Spleen (tissue), 11 donors: ENCODE data around the gene SELENOO. TPM values are rescaled to one million over a fixed set of nuclear protein-coding genes. Genes with fewer than 3 reads are reported as not detected.
A peak's percentile ranks its signal among the peaks of the same experiment; 100 is the strongest.

Experiments
- DNase-seq: peaks from one replicate; pipeline ENCODE4 v3.0.0-alpha.2; 2020
- H3K27ac ChIP-seq, 8 donors: fragments of 200-600 bp; sonication (generic) in 7 of 8; 1 replicate in 4 of 8; 2 replicates in 4 of 8; pipeline versions ENCODE4 v1.5.0 to v1.8.0; 2016 to 2021; ENCODE audit warnings: inconsistent platforms in 4 of 8, mild to moderate bottlenecking in 4 of 8, moderate library complexity in 1 of 8
- H3K27me3 ChIP-seq, 7 donors: fragments of 200-600 bp; sonication (generic) in 6 of 7; replicated peaks in 1 of 7; 1 replicate in 4 of 7; 2 replicates in 3 of 7; pipeline versions ENCODE4 v1.5.0 to v1.8.0; 2016 to 2021; ENCODE audit warnings: inconsistent platforms in 3 of 7, mild to moderate bottlenecking in 1 of 7
- H3K36me3 ChIP-seq, 6 donors: fragments of 200-600 bp; sonication (generic) in 5 of 6; 1 replicate in 4 of 6; 2 replicates in 2 of 6; pipeline versions ENCODE4 v1.5.0 to v1.8.0; 2016 to 2021; ENCODE audit warnings: inconsistent platforms in 2 of 6
- H3K4me1 ChIP-seq, 6 donors: fragments of 200-600 bp; sonication (generic) in 5 of 6; 1 replicate in 3 of 6; 2 replicates in 3 of 6; pipeline versions ENCODE4 v1.5.0 to v1.8.0; 2016 to 2021; ENCODE audit warnings: inconsistent platforms in 3 of 6
- H3K4me3 ChIP-seq, 8 donors: fragments of 200-600 bp; sonication (generic) in 7 of 8; 1 replicate in 4 of 8; 2 replicates in 4 of 8; pipeline versions ENCODE4 v1.5.0 to v1.8.0; 2016 to 2021; ENCODE audit warnings: inconsistent platforms in 4 of 8, mild to moderate bottlenecking in 4 of 8, moderate library complexity in 2 of 8
- H3K9me3 ChIP-seq, 8 donors: fragments of 200-600 bp; sonication (generic) in 7 of 8; 1 replicate in 4 of 8; 2 replicates in 4 of 8; pipeline versions ENCODE4 v1.5.0 to v1.8.0; 2016 to 2021; ENCODE audit warnings: inconsistent platforms in 4 of 8
- POLR2A ChIP-seq, 3 donors: fragments of 450-650 bp; IDR thresholded peaks; one replicate each; pipeline ENCODE4 v1.5.1; 2017; ENCODE audit warnings: antibody characterized with exemption in 3 of 3, mild to moderate bottlenecking in 1 of 3
- POLR2AphosphoS5 ChIP-seq, 3 donors: sonication (generic); formaldehyde crosslinking; IDR thresholded peaks; one replicate each; pipeline ENCODE4 v1.5.1; 2017; ENCODE audit warnings: antibody characterized with exemption in 3 of 3
- WGBS, 5 donors: extraction: QIAGEN DNeasy Blood & Tissue Kit in 3 of 5; methylation state at CpG; one replicate each; pipeline versions ENCODE4 v1.1.5 to v1.1.7; 2013 to 2018; 5-methylcytosine and 5-hydroxymethylcytosine counted together
- intact Hi-C: fragments of 100-400 bp; cut with DNase I; formaldehyde crosslinking; loops from one replicate; pipeline ENCODE4 v1.15.0; 2023; ENCODE audit warnings: low total_unique reads
- polyA plus RNA-seq, 3 donors: library from polyadenylated mRNA; stranded (reverse); fragments of 200-250 nt; gene quantifications; one replicate each; pipeline ENCODE4 v1.2.1, GENCODE V29; 2013
- total RNA-seq, 7 donors: library from RNA; depleted of rRNA in 3 of 7; stranded (reverse); fragments of >200 nt in 3 of 7; fragmentation: NEBNext Ultra II Directional in 4 of 7; extraction: Animal tissue kit (Norgen Biotek cat#: 25700) in 4 of 7; gene quantifications; one replicate each; pipeline versions ENCODE4 v1.1.0 to v1.2.1, GENCODE V29; 2016 to 2021
- TF ChIP-seq, protein P1 (sequence below), 11 experiments: fragments of 200-600 bp in 7 of 11; fragments of 450-650 bp in 4 of 11; sonication (generic) in 4 of 11; IDR thresholded peaks in 8 of 11; conservative IDR thresholded peaks in 3 of 11; 1 replicate in 7 of 11; 2 replicates in 4 of 11; pipeline versions ENCODE4 v1.4.0 to v1.8.0; 2016 to 2021; ENCODE audit warnings: antibody characterized with exemption in 11 of 11, inconsistent platforms in 4 of 11, mild to moderate bottlenecking in 1 of 11
- donor health status: healthy with polysubstance abuse.
- donor health status: DM: no; HTN: no; CAD: no; lungs with moderate emphysema.
- donor health status: DM: no; HTN: no; CAD: no.
- donor health status: Bipolar disorder and iron deficiency.
- donor health status: healthy.
- donor health status: DM: no; HTN: no; CAD: no.
- donor health status: DM: yes; HTN: yes; CAD: no.

Gene SELENOO
- total and polyA plus RNA-seq, 10 donors: 25.4 to 70.8 (median 29.5) TPM

DNA sequence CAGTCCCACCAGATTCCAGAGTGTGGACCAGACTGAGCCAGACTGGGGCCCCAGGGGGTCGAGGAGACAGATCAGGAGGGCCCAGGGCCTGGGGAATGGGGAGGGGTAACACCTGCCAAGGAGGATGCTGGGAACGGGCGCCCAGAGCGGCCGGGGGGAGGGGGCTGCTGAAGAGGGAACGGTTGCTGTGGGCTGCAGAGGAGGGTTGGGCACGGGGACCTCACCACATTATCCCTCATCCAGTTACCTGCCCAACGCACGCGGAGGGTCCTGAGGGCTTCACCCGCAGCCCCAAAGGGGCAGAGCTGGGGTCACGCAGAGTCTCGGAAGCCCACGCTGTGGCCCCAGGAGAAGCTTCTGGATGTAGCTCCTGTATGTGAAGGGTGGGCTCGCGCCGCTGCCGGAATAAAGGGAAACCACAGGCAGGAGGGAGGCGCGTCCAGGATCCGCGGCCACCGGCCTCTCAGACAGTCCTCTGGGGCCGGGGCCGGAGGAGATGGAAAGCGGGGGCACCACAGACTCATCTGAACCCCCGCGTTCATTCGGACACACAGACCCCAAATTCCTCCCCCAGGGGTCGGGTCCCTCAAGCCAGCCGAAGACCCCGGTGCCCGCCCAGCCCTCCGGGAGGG lies 866 bp upstream of the SELENOO start:
- peak; percentile 85 for DNase-seq
- H3K27ac ChIP-seq: peak overlapping the region; percentile 69 to 95 (median 88)
- 6 to 12% (median 11%) methylated on average over 17 to 34 of the region's 34 CpGs for WGBS, 5 donors
- no peaks in the 10 kb centered on the region for H3K27me3 ChIP-seq
- peaks cover 12 to 82% (median 40%) of the 10 kb centered on the region in 6 donors for H3K4me1 ChIP-seq
- TF ChIP-seq POLR2A (IDR thresholded peaks at IDR 0.05): no peak
- peak in 1 of 3 donors; percentile 63 for TF ChIP-seq POLR2AphosphoS5 (IDR thresholded peaks at IDR 0.05)
- intact Hi-C loops: no loop called here
- H3K9me3 ChIP-seq: no peaks in the 10 kb centered on the region
- H3K36me3 ChIP-seq: peaks cover 0 to 68% (median 31%) of the 10 kb centered on the region in 6 donors
- peak overlapping the region; percentile 69 to 93 (median 75) for H3K4me3 ChIP-seq

DNA sequence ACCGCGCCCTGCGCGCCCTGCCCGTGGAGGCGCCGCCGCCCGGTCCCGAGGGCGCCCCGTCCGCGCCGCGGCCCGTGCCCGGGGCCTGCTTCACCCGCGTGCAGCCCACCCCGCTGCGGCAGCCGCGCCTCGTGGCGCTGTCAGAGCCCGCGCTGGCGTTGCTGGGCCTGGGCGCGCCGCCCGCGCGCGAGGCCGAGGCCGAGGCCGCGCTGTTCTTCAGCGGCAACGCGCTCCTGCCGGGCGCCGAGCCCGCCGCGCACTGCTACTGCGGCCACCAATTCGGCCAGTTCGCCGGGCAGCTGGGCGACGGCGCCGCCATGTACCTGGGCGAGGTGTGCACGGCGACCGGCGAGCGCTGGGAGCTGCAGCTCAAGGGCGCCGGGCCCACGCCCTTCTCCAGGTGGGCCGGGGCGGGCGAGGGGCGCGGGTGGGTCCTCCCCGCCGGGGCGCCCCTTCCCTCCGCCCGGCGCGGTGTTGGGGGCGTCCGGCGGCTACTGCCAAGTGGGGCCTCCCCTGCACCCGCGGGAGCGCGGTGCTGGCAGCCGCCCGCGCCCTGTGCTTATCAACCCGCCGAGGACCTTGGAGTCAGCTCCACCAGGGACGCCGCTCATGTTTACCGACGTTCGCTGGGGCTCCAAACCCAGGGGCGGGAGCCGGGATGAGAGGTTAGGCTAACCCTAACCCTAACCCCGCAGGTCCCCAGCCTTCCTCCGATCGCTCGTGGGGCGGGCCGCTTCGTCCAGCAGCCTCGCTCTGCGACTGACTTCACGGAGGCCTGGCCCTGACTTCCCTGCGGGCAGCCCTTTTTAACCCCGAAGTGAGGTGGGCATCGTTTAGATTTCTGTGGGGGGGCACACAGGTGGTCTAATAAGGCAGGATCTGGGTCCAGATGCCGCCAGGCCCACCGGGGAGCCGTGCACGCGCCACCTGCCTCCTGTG lies 649 bp downstream of the SELENOO start:
- peak; percentile 87 for DNase-seq
- WGBS, 5 donors: 2 to 38% (median 4%) methylated on average over 6 to 115 of the region's 115 CpGs
- Histone ChIP-seq H3K27me3 (no peaks in the 10 kb centered on the region), H3K9me3 (no peaks in the 10 kb centered on the region), H3K36me3 (peaks cover 0 to 68% (median 27%) of the 10 kb centered on the region in 6 donors), H3K4me3 (peak overlapping the region; percentile 69 to 93 (median 75)), H3K27ac (peak overlapping the region in 7 of 8 donors; percentile 82 to 95 (median 91)), H3K4me1 (peaks cover 12 to 84% (median 42%) of the 10 kb centered on the region in 6 donors)
- intact Hi-C loops: no loop called here
- TF ChIP-seq POLR2A (IDR thresholded peaks at IDR 0.05): no peak
- peak in 2 of 3 donors; percentile 9 to 21 for TF ChIP-seq POLR2AphosphoS5 (IDR thresholded peaks at IDR 0.05)

DNA sequence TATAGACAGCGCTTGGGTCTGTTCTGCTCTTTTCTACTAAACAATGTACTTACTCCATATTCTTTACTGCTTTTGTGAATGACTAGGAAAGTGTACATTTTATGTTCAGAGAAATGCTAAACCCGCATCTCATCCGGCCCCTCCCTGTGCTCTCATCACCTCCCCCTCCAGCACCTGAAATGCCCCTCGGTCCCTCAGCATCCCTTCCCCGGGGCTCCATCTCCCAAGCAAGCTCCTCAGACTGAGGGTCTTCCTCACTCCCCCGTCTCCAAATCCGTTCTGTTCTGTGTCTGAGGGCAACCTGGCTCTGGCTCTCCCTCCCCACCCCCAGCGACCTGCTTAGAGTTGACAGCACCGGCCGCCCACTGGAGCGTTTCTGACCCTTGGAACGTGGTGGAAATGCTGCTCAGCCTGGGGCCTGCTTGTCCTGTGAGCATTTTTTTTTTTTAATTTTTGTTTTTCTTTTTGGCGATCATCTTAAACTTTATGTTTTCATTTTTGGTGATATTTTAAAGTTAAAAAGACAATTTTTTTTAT lies 1.4 kb downstream of the SELENOO start:
- no peak for DNase-seq
- Histone ChIP-seq H3K36me3 (peaks cover 0 to 68% (median 28%) of the 10 kb centered on the region in 6 donors), H3K27ac (peak overlapping the region in 2 of 8 donors; percentile 94 to 95), H3K9me3 (no peaks in the 10 kb centered on the region), H3K27me3 (no peaks in the 10 kb centered on the region), H3K4me1 (peaks cover 14 to 87% (median 50%) of the 10 kb centered on the region in 6 donors), H3K4me3 (peak overlapping the region; percentile 69 to 93 (median 75))
- TF ChIP-seq POLR2A (IDR thresholded peaks at IDR 0.05) (no peak), POLR2AphosphoS5 (IDR thresholded peaks at IDR 0.05) (no peak)
- TF ChIP-seq, protein P1, sequence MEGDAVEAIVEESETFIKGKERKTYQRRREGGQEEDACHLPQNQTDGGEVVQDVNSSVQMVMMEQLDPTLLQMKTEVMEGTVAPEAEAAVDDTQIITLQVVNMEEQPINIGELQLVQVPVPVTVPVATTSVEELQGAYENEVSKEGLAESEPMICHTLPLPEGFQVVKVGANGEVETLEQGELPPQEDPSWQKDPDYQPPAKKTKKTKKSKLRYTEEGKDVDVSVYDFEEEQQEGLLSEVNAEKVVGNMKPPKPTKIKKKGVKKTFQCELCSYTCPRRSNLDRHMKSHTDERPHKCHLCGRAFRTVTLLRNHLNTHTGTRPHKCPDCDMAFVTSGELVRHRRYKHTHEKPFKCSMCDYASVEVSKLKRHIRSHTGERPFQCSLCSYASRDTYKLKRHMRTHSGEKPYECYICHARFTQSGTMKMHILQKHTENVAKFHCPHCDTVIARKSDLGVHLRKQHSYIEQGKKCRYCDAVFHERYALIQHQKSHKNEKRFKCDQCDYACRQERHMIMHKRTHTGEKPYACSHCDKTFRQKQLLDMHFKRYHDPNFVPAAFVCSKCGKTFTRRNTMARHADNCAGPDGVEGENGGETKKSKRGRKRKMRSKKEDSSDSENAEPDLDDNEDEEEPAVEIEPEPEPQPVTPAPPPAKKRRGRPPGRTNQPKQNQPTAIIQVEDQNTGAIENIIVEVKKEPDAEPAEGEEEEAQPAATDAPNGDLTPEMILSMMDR (IDR thresholded peaks at IDR 0.05 in 8 of 11, conservative IDR thresholded peaks at IDR 0.05 in 3 of 11): no peak
- intact Hi-C loops: no loop called here
- WGBS, 5 donors: 73 to 81% (median 77%) methylated on average over 13 of the region's 13 CpGs

DNA sequence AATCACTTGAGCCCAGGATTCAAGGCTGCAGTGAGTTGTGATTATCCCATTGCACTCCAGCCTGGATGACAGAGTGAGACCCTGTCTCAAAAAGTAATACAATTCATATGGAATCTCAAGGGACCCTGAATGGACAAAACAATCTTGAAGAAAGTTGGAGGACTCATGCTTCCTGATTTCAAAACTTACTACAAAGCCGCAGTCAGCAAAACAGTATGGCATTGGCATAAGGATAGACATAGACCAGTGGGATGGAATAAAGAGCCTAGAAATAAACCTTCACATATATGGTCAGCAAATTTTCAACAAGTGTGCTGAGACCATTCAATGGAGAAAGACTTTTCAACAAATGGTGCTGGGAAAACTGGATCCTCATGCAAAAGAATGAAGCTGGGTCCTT lies 2.5 kb downstream of the SELENOO start:
- peaks cover 0 to 68% (median 25%) of the 10 kb centered on the region in 6 donors for H3K36me3 ChIP-seq
- H3K4me3 ChIP-seq: no peak overlapping the region
- no peaks in the 10 kb centered on the region for H3K9me3 ChIP-seq
- H3K4me1 ChIP-seq: peaks cover 14 to 92% (median 57%) of the 10 kb centered on the region in 6 donors
- no peak for TF ChIP-seq POLR2AphosphoS5 (IDR thresholded peaks at IDR 0.05)
- TF ChIP-seq, protein P1 (IDR thresholded peaks at IDR 0.05 in 8 of 11, conservative IDR thresholded peaks at IDR 0.05 in 3 of 11): no peak
- TF ChIP-seq POLR2A (IDR thresholded peaks at IDR 0.05): no peak
- no peaks in the 10 kb centered on the region for H3K27me3 ChIP-seq
- intact Hi-C loops: no loop called here
- no peak for DNase-seq
- 90 to 100% (median 97%) methylated on average over 1 of the region's 1 CpG for WGBS, 5 donors
- H3K27ac ChIP-seq: no peak overlapping the region
